ENCODE data around the gene KIF3A.

GRCh38 chr5:132647473-132647872 is 89.9 kb downstream of the KIF3A start:
- TF ChIP-seq CTCF (IDR thresholded peaks at IDR 0.05) = no peak
- no peak for TF ChIP-seq POLR2A (IDR thresholded peaks at IDR 0.05)

Measured in heart left ventricle (tissue), 13 donors.